GM18505 (cell line): ENCODE results near the gene CTSC.

Experiments used
- ATAC-seq: cut with Tn5 transposase; IDR thresholded peaks from one replicate; pipeline ENCODE4 v1.9.1; 2021; ENCODE audit not compliant: unreplicated experiment
- POLR2A ChIP-seq: IDR thresholded peaks from 4 replicates; pipeline ENCODE4 v1.6.1; 2011; ENCODE audit warnings: borderline replicate concordance; ENCODE audit not compliant: insufficient read depth, insufficient read length; ENCODE audit errors: extremely low read depth

Gene CTSC

GRCh38 chr11:88337181-88337986 is at the start of gene CTSC:
CTSC (minus strand) TSS chr11:88337736; CDS start chr11:88337672, 64 bp downstream.
- ATAC-seq: peak; percentile 93
- TF ChIP-seq POLR2A: peak; percentile 99

GRCh38 chr11:88384669-88385005 is 47.1 kb upstream of the CTSC start:
- no peak for ATAC-seq
- TF ChIP-seq POLR2A: no peak

GRCh38 chr11:88384004-88384668 is 46.6 kb upstream of the CTSC start:
- no peak for TF ChIP-seq POLR2A
- ATAC-seq: no peak

- no peak for ATAC-seq
- no peak for TF ChIP-seq POLR2A
Observed at GRCh38 chr11:88383447-88383846, 45.9 kb upstream of the CTSC start.

GRCh38 chr11:88379130-88379529 is 41.6 kb upstream of the CTSC start:
- ATAC-seq: no peak
- TF ChIP-seq POLR2A: no peak

- ATAC-seq: no peak
- TF ChIP-seq POLR2A: no peak
Observed at GRCh38 chr11:88378422-88379066, 41.0 kb upstream of the CTSC start.

- TF ChIP-seq POLR2A: no peak
- no peak for ATAC-seq
Observed at GRCh38 chr11:88377646-88378045, 40.1 kb upstream of the CTSC start.

GRCh38 chr11:88377144-88377543 is 39.6 kb upstream of the CTSC start:
- ATAC-seq: no peak
- TF ChIP-seq POLR2A: no peak

GRCh38 chr11:88375927-88376470 is 38.5 kb upstream of the CTSC start:
- no peak for TF ChIP-seq POLR2A
- ATAC-seq: no peak

GRCh38 chr11:88370782-88371181 is 33.2 kb upstream of the CTSC start:
- no peak for TF ChIP-seq POLR2A
- ATAC-seq: no peak

- ATAC-seq: no peak
- TF ChIP-seq POLR2A: no peak
Observed at GRCh38 chr11:88367310-88367709, 29.8 kb upstream of the CTSC start.

GRCh38 chr11:88363648-88364065 is 26.1 kb upstream of the CTSC start:
- no peak for ATAC-seq
- TF ChIP-seq POLR2A: no peak

- no peak for TF ChIP-seq POLR2A
- ATAC-seq: no peak
Observed at GRCh38 chr11:88363004-88363403, 25.5 kb upstream of the CTSC start.
